Amygdala (tissue), 56 donors: ENCODE measurements around the gene CSF2RB.
A peak's percentile ranks its signal among the peaks of the same experiment; 100 is the strongest.

Experiments used
- DNase-seq, 56 donors: peaks; one replicate each; lab custom pipeline; 2025; lab: John Stamatoyannopoulos, UW

CSF2RB gene

DNA sequence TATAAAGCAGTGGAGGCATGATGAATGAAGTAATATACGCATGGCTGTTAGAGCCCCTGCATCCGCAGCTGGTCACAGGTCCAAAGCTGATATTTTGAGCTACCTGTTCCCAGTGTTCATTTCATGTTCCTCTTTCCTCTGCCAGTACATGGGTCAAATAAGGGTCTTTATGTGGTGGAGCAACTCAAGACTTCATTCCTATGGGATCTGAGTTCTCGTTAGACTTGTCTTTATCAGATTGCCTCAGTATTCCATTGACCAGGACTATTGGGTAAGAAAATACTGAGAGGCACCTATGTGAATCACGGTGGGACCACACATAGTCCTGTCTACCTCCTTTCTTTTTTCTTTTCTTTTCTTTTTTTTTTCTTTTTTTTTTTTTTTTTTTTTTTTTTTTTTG, 27.4 kb upstream of the CSF2RB start:
- DNase-seq = no peak

DNA sequence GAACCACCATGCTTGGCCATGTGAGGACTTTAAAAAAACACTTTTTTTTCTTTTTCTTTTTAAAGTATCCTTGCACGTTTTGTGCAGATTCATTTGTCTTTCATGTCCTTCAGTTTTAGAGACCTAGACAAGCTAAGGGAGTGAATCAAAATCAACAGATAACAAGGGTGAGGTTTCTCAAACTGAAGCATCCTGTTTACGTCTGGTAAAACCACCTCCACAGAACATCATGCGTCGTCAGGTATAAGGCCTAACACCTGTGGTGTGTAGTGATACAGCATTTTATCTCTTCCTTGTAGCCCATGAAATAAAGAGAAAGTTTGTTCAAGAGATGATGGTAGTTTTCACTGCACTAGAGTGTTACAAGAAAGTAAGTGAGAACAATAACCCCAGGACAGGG, 26.3 kb upstream of the CSF2RB start:
- DNase-seq = no peak

- no peak for DNase-seq
Measured at GRCh38 chr22:36891646-36892045, 21.8 kb upstream of the CSF2RB start.

DNA sequence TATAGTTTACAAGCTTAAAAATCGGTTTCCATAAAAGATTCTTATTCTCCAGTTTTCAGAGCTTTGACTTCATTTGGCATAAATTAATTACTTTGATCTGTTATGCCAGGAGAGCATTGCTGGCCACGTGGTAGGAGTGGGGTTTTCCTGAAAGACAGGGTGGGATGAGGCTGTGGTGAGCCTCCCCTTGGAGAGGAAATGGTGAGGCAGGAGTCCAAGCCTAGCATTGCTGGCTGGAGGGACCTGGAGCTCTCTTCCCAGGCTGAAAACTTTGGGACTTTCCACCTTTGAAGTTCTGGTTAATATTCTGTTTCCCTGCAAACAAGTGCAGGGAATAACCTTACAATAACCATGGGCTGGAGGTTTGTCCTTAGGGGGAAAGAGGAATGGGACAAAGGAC, 21.1 kb upstream of the CSF2RB start:
- DNase-seq = no peak

- DNase-seq = no peak
Measured at GRCh38 chr22:36893262-36893661, 20.2 kb upstream of the CSF2RB start.

GRCh38 chr22:36894266-36894665, 19.2 kb upstream of the CSF2RB start:
- DNase-seq = no peak

- DNase-seq = no peak
Measured at GRCh38 chr22:36897611-36898010, 15.8 kb upstream of the CSF2RB start.

DNA sequence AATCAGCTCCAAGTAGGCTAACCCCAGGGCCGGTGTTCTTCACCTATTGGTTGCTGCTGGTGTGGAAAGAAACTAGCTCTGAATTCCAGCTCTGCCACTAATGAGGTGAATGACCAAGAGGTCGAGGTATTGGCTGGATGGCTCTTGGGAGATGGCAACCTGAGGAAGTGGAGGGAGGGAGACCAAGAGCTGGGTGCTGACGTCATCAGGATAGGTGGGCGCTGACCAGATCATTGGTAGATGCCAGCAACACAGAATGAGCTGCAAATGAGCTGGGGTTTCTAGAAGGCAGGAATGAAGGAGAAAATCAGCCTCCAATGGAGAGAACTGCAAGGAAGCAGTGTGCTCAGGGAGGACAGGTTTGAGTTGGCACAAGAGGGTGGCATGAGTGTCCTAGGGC, 14.7 kb upstream of the CSF2RB start:
- no peak for DNase-seq

- DNase-seq = no peak
Measured at GRCh38 chr22:36899498-36899897, 13.9 kb upstream of the CSF2RB start.

DNA sequence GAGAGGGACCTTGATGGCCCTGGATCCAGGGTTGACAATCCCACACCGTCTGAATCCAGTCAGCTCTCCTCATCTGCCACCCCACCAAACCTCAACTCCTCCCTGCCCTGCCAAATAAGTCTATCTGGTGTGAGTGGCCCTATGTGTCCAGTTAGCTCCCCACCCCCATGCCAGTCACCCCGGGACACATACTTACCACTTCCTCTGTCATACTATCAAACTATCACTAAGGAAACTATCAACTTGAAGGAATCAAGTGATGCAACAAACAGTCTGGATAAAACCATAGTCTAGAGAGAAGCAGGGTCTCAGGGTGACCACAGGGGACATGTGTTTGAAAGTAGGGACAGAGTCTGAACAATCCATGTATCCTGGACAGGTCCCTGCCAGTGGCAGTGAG, 13.2 kb upstream of the CSF2RB start:
- no peak for DNase-seq

GRCh38 chr22:36900880-36901279, 12.5 kb upstream of the CSF2RB start:
- no peak for DNase-seq

- DNase-seq = no peak
Measured at GRCh38 chr22:36901411-36902142, 11.9 kb upstream of the CSF2RB start.

DNA sequence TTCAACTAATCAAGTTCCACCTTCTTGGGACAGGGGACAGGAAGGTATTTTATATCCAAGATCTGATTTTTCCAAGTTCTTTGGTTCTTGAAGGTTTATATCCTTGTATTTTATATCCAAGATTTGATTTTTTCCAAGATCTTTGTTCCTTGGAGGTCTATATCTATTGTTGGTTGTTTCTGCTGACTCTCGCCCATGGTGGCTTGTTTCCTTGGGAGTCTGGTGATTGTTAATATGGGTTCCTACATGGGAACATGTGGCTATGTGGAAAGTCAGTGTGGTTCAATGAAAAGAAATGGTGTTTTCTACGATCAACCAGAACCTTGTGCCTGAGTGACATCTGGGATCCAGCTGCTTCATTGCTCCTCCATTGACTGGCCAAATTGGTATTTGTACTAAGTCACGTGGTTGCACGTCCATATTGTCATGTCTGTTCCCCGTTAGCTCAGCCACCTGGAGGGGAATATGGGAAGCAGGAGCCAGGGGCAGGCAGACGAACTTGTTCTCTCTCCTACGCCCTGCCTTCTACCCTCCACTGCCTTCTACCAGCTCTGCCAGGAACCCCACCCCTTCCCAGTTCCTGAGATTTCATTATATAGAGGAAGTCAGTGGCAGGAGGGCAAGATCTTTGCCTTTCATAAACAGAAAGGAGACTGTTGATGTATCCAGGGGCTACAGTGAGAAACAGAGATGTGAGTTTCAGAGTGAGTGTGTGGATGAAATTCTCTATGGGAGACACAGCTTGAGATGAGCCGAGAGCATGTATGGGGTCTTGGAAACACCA, 11.1 kb upstream of the CSF2RB start:
- DNase-seq = no peak

DNA sequence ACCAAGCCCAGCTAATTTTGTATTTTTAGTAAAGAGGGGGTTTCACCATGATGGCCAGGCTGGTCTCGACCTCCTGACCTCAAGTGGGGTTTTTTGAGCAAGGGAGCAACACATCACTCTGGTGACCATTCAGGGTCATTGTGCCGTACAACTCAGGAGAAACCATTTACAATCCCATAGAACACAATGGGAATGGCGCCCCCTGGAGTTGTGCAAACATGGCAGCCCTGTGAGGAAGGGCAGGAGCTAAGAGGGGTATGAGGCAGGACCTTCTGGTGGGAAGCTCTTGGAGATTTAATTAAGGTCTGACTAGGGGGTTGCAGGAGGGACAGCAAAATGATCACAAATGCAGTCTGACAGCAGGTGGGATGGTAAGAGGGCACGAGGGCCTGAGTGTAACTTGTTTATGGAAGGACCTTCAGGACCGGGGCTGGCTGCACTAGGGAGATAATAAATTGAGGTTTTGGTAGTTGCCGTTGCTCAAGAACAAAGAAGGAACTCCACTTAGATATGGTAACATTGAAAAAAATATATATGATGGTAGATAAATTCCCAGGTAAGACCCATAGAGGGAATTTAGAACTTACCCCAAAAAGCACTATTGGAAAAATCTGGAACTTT, 9.1 kb upstream of the CSF2RB start:
- DNase-seq = no peak

GRCh38 chr22:36907253-36908195, 5.9 kb upstream of the CSF2RB start:
- no peak for DNase-seq

DNA sequence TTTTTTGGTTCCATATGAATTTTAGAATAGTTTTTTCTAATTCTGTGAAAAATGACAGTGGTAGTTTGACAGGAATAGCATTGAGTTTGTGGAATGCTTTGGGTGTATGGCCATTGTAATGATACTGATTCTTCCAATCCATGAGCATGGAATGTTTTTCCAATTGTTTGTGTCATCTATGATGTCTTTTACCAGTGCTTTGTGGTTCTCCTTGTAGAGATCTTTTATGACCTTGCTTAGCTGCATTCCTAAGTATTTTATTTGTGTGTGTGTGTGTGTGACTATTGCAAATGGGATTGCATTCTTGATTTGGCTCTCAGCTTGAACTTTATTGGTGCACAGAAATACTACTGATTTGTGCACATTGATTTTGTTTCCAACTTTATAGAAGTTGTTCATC, 3.0 kb upstream of the CSF2RB start:
- DNase-seq = no peak

DNA sequence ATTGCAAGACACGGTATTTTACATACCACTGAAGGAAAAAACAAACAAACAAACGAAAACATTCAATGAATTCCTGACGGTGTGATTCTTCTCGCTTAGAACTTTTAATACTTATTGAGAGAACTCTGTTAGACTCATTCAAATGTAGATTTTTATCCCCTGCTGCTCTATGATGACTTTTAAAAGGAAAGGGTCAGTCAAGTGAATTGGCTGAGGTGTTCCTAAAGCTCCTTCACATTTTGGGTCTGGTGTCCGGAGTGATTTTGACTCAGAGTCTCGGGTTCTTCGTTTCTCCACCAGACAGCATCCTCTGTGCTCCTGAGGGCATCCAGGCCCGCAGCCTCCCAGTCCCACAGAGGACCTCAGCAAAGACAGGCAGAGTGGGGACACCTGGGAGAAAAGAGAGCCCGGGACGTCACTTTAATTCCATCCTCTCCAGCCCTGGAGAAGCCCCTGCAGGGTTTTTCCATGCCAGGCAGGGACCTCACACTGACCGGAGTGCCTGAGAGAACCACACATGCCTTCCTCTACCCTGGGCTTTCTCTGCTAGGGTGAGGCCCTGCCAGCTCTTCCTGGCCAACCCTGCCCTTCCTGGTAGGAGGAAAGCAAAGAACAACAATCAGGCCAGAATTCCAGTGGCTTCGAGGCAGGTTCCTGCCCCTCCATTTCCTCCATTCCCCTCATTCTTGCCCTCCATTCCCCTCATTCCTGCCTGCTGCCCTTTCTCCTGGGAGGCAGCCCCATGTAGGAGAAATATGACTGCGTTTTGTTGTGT, 1.4 kb upstream of the CSF2RB start:
- DNase-seq = no peak

GRCh38 chr22:36912694-36913426, 568 bp upstream of the CSF2RB start:
- peak in 2 of 56 donors; percentile 35 to 58 for DNase-seq

- no peak for DNase-seq
Measured at GRCh38 chr22:36914390-36914752, 943 bp downstream of the CSF2RB start.
